Large intestine (tissue), 3 donors: ENCODE data around the gene MAPKAPK2. TPM values are rescaled to one million over a fixed set of nuclear protein-coding genes. Genes with fewer than 3 reads are reported as not detected.

Experiments used
- DNase-seq, 2 donors: peaks; one replicate each; pipeline versions ENCODE4 v3.0.0 to v3.0.0-alpha.2; 2013
- H3K27ac ChIP-seq: one replicate; pipeline ENCODE4 v1.5.1; 2013; ENCODE audit warnings: low read length
- H3K27me3 ChIP-seq: 2 replicates; pipeline ENCODE4 v1.6.1; 2013; ENCODE audit warnings: low read length; ENCODE audit not compliant: control insufficient read depth, insufficient read depth
- H3K36me3 ChIP-seq: 2 replicates; pipeline ENCODE4 v1.6.1; 2013; ENCODE audit warnings: low read length; ENCODE audit not compliant: control insufficient read depth, insufficient read depth
- H3K4me1 ChIP-seq: one replicate; pipeline ENCODE4 v1.6.1; 2013; ENCODE audit warnings: low read length; ENCODE audit not compliant: control insufficient read depth, insufficient read depth
- H3K4me3 ChIP-seq: one replicate; pipeline ENCODE4 v1.5.1; 2013; ENCODE audit warnings: low read length
- H3K9me3 ChIP-seq: one replicate; pipeline ENCODE4 v1.6.1; 2013; ENCODE audit warnings: mild to moderate bottlenecking, low read depth, low read length, moderate library complexity; ENCODE audit not compliant: control insufficient read depth
- WGBS: methylation state at CpG from one replicate; pipeline ENCODE4 v1.1.5; 2013; ENCODE audit warnings: low lambda C conversion rate; ENCODE audit not compliant: insufficient coverage; 5-methylcytosine and 5-hydroxymethylcytosine counted together
- polyA plus RNA-seq: library from polyadenylated mRNA; unstranded; fragments of 120-200 nt; gene quantifications from one replicate; pipeline ENCODE4 v1.2.1, GENCODE V29; 2013

Gene MAPKAPK2
- polyA plus RNA-seq, 1 donor = 79.6 TPM

- H3K27ac ChIP-seq = no peak overlapping the region
- WGBS = no CpG with 5 or more reads among the region's 9 CpGs
- no peaks in the 10 kb centered on the region for H3K9me3 ChIP-seq
- no peaks in the 10 kb centered on the region for H3K27me3 ChIP-seq
- H3K36me3 ChIP-seq = peaks cover 50% of the 10 kb centered on the region
- no peaks in the 10 kb centered on the region for H3K4me1 ChIP-seq
- no peak for DNase-seq
- H3K4me3 ChIP-seq = no peak overlapping the region
These were observed 43.9 kb downstream of the MAPKAPK2 start for GRCh38 chr1:206728697-206728987.

- H3K27ac ChIP-seq = no peak overlapping the region
- H3K4me3 ChIP-seq = no peak overlapping the region
- no peaks in the 10 kb centered on the region for H3K4me1 ChIP-seq
- H3K9me3 ChIP-seq = no peaks in the 10 kb centered on the region
- peaks cover 54% of the 10 kb centered on the region for H3K36me3 ChIP-seq
- no CpG with 5 or more reads among the region's 6 CpGs for WGBS
- no peak for DNase-seq
- H3K27me3 ChIP-seq = no peaks in the 10 kb centered on the region
These were observed 44.3 kb downstream of the MAPKAPK2 start for GRCh38 chr1:206729050-206729449.

- no peak overlapping the region for H3K27ac ChIP-seq
- no peak overlapping the region for H3K4me3 ChIP-seq
- no peaks in the 10 kb centered on the region for H3K4me1 ChIP-seq
- WGBS = no CpG with 5 or more reads among the region's 3 CpGs
- peaks cover 59% of the 10 kb centered on the region for H3K36me3 ChIP-seq
- no peak for DNase-seq
- no peaks in the 10 kb centered on the region for H3K9me3 ChIP-seq
- H3K27me3 ChIP-seq = no peaks in the 10 kb centered on the region
These were observed 44.8 kb downstream of the MAPKAPK2 start for GRCh38 chr1:206729507-206729906.

- no peak overlapping the region for H3K27ac ChIP-seq
- no CpG with 5 or more reads among the region's 11 CpGs for whole genome bisulfite sequencing
- H3K36me3 ChIP-seq = peaks cover 76% of the 10 kb centered on the region
- H3K4me1 ChIP-seq = no peaks in the 10 kb centered on the region
- no peaks in the 10 kb centered on the region for H3K9me3 ChIP-seq
- H3K27me3 ChIP-seq = no peaks in the 10 kb centered on the region
- H3K4me3 ChIP-seq = no peak overlapping the region
- no peak for DNase-seq
These were observed 47.8 kb downstream of the MAPKAPK2 start for GRCh38 chr1:206732508-206732907.

DNA sequence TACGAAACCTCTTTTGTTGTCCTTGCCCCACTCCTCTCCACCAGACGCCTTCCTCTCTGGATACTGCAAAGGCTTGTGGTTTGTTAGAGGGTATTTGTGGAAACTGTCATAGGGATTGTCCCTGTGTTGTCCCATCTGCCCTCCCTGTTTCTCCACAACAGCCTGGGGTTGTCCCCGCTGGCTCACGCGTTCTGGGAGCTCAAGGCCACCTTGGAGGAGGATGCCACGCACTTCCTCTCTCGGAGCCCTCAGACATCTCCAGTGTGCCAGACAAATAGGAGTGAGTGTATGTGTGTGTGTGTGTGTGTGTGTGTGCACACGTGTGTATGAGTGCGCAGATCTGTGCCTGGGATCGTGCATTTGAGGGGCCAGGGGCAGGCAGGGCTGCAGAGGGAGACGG lies 48.3 kb downstream of the MAPKAPK2 start:
- no peaks in the 10 kb centered on the region for H3K4me1 ChIP-seq
- H3K27ac ChIP-seq = no peak overlapping the region
- H3K4me3 ChIP-seq = no peak overlapping the region
- no peak for DNase-seq
- no CpG with 5 or more reads among the region's 11 CpGs for WGBS
- H3K27me3 ChIP-seq = no peaks in the 10 kb centered on the region
- no peaks in the 10 kb centered on the region for H3K9me3 ChIP-seq
- H3K36me3 ChIP-seq = peaks cover 76% of the 10 kb centered on the region

GRCh38 chr1:206734499-206735142 lies 49.9 kb downstream of the MAPKAPK2 start:
- H3K4me3 ChIP-seq = no peak overlapping the region
- WGBS = no CpG with 5 or more reads among the region's 9 CpGs
- no peak for DNase-seq
- no peak overlapping the region for H3K27ac ChIP-seq
- no peaks in the 10 kb centered on the region for H3K4me1 ChIP-seq
- no peaks in the 10 kb centered on the region for H3K27me3 ChIP-seq
- H3K36me3 ChIP-seq = peaks cover 64% of the 10 kb centered on the region
- no peaks in the 10 kb centered on the region for H3K9me3 ChIP-seq

GRCh38 chr1:206735553-206736031 lies 50.9 kb downstream of the MAPKAPK2 start:
- no peak for DNase-seq
- peaks cover 55% of the 10 kb centered on the region for H3K36me3 ChIP-seq
- H3K4me1 ChIP-seq = no peaks in the 10 kb centered on the region
- no CpG with 5 or more reads among the region's 5 CpGs for WGBS
- no peak overlapping the region for H3K4me3 ChIP-seq
- no peaks in the 10 kb centered on the region for H3K9me3 ChIP-seq
- H3K27me3 ChIP-seq = no peaks in the 10 kb centered on the region
- H3K27ac ChIP-seq = no peak overlapping the region

GRCh38 chr1:206736878-206737728 lies 52.4 kb downstream of the MAPKAPK2 start:
- Histone ChIP-seq H3K4me3 (no peak overlapping the region), H3K36me3 (peaks cover 40% of the 10 kb centered on the region), H3K27me3 (no peaks in the 10 kb centered on the region), H3K27ac (no peak overlapping the region), H3K4me1 (no peaks in the 10 kb centered on the region), H3K9me3 (no peaks in the 10 kb centered on the region)
- no peak for DNase-seq
- WGBS = no CpG with 5 or more reads among the region's 14 CpGs

- WGBS = no CpG with 5 or more reads among the region's 3 CpGs
- DNase-seq = no peak
- Histone ChIP-seq H3K9me3 (no peaks in the 10 kb centered on the region), H3K4me3 (no peak overlapping the region), H3K27ac (no peak overlapping the region), H3K36me3 (peaks cover 33% of the 10 kb centered on the region), H3K4me1 (no peaks in the 10 kb centered on the region), H3K27me3 (no peaks in the 10 kb centered on the region)
These were observed 53.1 kb downstream of the MAPKAPK2 start for GRCh38 chr1:206737729-206738201.

DNA sequence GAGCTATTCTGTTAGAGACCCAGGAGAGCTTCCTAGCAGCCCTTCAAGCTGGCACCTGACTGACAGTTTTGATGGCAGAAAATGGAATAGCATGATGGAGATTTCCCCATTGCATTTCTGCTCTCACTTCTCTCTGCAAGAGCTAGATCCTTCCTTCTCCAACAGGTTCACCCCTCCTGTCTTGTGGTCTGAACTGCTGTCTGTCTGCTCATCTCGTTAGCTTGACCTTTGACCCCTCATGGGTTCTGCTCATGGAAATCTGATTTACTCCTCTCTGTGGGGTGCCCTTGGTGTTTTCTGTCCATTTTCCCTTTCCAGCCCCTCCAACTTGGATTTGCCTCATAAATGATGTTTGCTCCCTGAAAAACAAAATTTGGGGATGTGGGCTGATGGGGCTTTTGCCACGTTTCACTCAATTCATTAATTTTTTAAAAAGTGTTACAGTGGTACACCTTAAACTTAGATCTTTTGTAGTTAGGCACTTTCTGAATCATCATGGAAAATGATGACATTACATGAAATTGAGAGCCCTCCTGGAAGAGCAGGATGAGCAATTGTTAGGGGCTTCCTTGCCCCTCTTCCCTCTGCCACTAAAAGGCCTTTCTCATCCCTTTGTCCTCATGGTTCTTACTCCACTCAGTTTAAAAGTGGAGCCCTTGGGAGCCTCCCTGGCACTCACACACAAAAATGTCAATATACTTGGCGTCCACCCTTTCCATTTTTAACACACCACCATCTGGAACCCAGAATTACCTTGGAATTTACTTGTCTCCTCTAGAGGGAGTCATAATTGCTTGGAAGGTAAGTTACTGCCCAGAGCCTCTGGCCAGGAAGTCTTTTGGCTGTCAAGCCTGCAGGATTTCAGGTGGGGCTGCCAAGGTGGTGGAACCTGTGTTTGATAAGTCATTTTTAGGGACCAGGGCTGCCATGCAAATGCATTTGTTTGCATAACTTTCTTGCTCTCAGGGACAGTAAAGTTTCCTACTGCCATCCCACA lies 54.0 kb downstream of the MAPKAPK2 start:
- no CpG with 5 or more reads among the region's 3 CpGs for WGBS
- H3K4me3 ChIP-seq = no peak overlapping the region
- H3K27ac ChIP-seq = no peak overlapping the region
- DNase-seq = no peak
- no peaks in the 10 kb centered on the region for H3K4me1 ChIP-seq
- H3K27me3 ChIP-seq = no peaks in the 10 kb centered on the region
- H3K9me3 ChIP-seq = no peaks in the 10 kb centered on the region
- peaks cover 26% of the 10 kb centered on the region for H3K36me3 ChIP-seq
